PC-3 (cell line): ENCODE data around the gene TNS3.

ENCODE experiments used
- EZH2 ChIP-seq: fragments of 300-600 bp; sonication (generic); IDR thresholded peaks from one replicate; pipeline ENCODE4 v1.6.1; 2017; ENCODE audit warnings: antibody characterized with exemption, mild to moderate bottlenecking, low read length; ENCODE audit not compliant: unreplicated experiment
- TF ChIP-seq, protein P1 (sequence below): fragments of 300-600 bp; sonication (generic); conservative IDR thresholded peaks from 2 replicates; pipeline ENCODE4 v1.5.1; 2017; ENCODE audit warnings: antibody characterized with exemption, low read depth, mild to moderate bottlenecking, low read length

DNA sequence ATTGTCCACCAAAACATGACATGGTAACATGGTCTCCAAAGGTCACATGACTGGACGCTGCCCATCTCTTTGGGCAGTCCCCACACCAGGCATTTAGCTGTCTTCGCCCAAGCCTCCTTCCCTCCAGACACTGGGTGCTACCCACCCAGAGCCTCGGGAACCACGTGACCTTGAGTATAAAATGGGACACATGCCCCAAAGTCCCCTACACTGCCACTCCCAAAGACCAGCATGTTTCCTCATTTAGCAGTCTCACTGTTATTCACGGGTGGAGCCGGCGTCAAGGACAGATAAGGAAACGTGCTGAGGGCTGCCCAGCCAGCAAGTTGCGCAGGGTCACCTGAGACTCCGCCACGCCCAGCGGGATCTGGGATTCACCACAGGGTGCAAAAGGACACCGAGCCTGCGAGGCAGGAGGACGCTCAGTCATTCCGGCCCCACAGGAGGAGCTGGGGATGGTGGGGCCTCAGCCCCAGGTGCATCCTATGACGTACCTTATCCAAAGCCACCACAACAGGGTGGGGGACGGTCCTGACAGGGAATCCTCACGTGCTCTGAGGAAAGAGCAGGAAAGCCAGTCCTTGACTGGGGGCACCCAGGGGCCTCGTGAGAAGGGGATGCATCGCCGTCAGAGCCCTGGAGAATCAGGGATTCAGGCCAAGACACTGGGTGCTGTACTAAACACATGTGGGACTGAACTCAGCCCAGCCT lies 226.9 kb downstream of the TNS3 start:
- TF ChIP-seq, protein P1, sequence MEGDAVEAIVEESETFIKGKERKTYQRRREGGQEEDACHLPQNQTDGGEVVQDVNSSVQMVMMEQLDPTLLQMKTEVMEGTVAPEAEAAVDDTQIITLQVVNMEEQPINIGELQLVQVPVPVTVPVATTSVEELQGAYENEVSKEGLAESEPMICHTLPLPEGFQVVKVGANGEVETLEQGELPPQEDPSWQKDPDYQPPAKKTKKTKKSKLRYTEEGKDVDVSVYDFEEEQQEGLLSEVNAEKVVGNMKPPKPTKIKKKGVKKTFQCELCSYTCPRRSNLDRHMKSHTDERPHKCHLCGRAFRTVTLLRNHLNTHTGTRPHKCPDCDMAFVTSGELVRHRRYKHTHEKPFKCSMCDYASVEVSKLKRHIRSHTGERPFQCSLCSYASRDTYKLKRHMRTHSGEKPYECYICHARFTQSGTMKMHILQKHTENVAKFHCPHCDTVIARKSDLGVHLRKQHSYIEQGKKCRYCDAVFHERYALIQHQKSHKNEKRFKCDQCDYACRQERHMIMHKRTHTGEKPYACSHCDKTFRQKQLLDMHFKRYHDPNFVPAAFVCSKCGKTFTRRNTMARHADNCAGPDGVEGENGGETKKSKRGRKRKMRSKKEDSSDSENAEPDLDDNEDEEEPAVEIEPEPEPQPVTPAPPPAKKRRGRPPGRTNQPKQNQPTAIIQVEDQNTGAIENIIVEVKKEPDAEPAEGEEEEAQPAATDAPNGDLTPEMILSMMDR, result no peak
- no peak for TF ChIP-seq EZH2
